HEK293 (cell line): Measurements from ENCODE around the gene PLEKHM1.
"Not testable (repeated sequence)": the region's sequence is repeated elsewhere in the genome, so short reads cannot be mapped to it uniquely, and the experiment has no call there.

Source experiments
- CTCF ChIP-seq: fragments of 450-650 bp; formaldehyde crosslinking; IDR thresholded peaks from 2 replicates; pipeline ENCODE4 v1.5.1; 2016; ENCODE audit warnings: missing biosample characterization, missing genetic modification characterization
- ZBTB1 ChIP-seq: fragments of 450-650 bp; formaldehyde crosslinking; IDR thresholded peaks from 2 replicates; pipeline ENCODE4 v1.5.1; 2016; ENCODE audit warnings: missing biosample characterization, missing genetic modification characterization

GRCh38 chr17:45506072-45506471 lies 15.6 kb upstream of the PLEKHM1 start:
- TF ChIP-seq ZBTB1 (tag by site-specific recombination); CTCF: not testable (repeated sequence)
